ENCODE data around the gene FBXL7.

DNA sequence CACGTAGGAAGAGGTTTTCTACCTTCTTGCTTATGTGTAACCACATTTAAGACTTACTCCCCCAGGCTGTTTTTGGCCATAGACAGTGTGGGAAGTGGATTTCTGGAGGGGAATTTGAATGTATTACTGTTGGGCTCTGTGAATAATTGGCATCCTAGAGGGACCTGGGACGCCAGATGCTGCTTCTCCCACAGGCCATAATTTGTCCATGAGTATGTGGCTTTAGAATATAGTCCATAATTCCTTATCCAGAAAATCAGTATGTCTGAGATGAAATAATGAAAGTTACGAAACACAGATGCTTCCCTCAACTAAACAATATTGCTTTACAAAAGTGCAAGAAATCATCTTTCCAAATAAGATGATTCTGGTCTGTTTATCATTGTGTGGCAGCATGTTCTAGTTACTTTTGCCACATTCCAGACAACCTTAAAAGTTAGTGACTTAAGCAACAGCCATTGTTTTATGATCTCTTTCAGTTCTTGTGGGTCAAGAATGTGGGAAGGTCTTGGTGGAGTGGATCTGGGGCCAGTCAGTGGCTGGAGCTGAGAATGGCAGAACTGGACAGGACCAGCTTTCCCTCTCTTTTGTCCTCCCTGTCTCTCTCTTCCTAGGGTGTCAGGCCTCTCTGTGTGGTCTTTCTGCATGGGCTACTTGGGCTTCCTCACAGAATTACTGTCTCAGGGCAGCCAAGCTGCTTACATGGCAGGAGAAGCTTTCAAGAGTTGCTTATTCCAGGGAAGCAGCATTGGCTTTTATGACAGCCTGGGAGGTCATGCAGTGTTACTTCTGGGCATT lies 79.4 kb downstream of the FBXL7 start:
- TF ChIP-seq, protein P1, sequence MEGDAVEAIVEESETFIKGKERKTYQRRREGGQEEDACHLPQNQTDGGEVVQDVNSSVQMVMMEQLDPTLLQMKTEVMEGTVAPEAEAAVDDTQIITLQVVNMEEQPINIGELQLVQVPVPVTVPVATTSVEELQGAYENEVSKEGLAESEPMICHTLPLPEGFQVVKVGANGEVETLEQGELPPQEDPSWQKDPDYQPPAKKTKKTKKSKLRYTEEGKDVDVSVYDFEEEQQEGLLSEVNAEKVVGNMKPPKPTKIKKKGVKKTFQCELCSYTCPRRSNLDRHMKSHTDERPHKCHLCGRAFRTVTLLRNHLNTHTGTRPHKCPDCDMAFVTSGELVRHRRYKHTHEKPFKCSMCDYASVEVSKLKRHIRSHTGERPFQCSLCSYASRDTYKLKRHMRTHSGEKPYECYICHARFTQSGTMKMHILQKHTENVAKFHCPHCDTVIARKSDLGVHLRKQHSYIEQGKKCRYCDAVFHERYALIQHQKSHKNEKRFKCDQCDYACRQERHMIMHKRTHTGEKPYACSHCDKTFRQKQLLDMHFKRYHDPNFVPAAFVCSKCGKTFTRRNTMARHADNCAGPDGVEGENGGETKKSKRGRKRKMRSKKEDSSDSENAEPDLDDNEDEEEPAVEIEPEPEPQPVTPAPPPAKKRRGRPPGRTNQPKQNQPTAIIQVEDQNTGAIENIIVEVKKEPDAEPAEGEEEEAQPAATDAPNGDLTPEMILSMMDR (IDR thresholded peaks at IDR 0.05 in 2 of 3, conservative IDR thresholded peaks at IDR 0.05 in 1 of 3; ENCODE audit: insufficient read depth in 2 of 3, low read depth in 1 of 3, low read length in 3 of 3) = no peak
- no peak for TF ChIP-seq ZBTB1 (CRISPR knock-in tag; IDR thresholded peaks at IDR 0.05; ENCODE audit: borderline replicate concordance, low read depth)
- no peak for TF ChIP-seq BHLHE40 (IDR thresholded peaks at IDR 0.05; ENCODE audit: low read length)
- TF ChIP-seq, protein P2, sequence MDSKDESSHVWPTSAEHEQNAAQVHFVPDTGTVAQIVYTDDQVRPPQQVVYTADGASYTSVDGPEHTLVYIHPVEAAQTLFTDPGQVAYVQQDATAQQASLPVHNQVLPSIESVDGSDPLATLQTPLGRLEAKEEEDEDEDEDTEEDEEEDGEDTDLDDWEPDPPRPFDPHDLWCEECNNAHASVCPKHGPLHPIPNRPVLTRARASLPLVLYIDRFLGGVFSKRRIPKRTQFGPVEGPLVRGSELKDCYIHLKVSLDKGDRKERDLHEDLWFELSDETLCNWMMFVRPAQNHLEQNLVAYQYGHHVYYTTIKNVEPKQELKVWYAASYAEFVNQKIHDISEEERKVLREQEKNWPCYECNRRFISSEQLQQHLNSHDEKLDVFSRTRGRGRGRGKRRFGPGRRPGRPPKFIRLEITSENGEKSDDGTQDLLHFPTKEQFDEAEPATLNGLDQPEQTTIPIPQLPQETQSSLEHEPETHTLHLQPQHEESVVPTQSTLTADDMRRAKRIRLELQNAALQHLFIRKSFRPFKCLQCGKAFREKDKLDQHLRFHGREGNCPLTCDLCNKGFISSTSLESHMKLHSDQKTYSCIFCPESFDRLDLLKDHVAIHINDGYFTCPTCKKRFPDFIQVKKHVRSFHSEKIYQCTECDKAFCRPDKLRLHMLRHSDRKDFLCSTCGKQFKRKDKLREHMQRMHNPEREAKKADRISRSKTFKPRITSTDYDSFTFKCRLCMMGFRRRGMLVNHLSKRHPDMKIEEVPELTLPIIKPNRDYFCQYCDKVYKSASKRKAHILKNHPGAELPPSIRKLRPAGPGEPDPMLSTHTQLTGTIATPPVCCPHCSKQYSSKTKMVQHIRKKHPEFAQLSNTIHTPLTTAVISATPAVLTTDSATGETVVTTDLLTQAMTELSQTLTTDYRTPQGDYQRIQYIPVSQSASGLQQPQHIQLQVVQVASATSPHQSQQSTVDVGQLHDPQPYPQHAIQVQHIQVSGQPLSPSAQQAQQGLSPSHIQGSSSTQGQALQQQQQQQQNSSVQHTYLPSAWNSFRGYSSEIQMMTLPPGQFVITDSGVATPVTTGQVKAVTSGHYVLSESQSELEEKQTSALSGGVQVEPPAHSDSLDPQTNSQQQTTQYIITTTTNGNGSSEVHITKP (IDR thresholded peaks at IDR 0.05; ENCODE audit: partially characterized antibody) = no peak
- TF ChIP-seq SMARCA5 (IDR thresholded peaks at IDR 0.05) = no peak
- TF ChIP-seq, protein P3, sequence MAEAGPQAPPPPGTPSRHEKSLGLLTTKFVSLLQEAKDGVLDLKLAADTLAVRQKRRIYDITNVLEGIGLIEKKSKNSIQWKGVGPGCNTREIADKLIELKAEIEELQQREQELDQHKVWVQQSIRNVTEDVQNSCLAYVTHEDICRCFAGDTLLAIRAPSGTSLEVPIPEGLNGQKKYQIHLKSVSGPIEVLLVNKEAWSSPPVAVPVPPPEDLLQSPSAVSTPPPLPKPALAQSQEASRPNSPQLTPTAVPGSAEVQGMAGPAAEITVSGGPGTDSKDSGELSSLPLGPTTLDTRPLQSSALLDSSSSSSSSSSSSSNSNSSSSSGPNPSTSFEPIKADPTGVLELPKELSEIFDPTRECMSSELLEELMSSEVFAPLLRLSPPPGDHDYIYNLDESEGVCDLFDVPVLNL (CRISPR knock-in tag; IDR thresholded peaks at IDR 0.05; ENCODE audit: low read depth) = no peak
- no peak for TF ChIP-seq TCF7L2 (IDR thresholded peaks at IDR 0.05; ENCODE audit: low read depth, low read length)
- no peak for TF ChIP-seq TARDBP (IDR thresholded peaks at IDR 0.05)
- TF ChIP-seq PRMT5 (CRISPR knock-in tag; IDR thresholded peaks at IDR 0.05) = no peak
- TF ChIP-seq PHF21A (IDR thresholded peaks at IDR 0.05; ENCODE audit: borderline replicate concordance, low read depth) = no peak
- TF ChIP-seq, protein P4, sequence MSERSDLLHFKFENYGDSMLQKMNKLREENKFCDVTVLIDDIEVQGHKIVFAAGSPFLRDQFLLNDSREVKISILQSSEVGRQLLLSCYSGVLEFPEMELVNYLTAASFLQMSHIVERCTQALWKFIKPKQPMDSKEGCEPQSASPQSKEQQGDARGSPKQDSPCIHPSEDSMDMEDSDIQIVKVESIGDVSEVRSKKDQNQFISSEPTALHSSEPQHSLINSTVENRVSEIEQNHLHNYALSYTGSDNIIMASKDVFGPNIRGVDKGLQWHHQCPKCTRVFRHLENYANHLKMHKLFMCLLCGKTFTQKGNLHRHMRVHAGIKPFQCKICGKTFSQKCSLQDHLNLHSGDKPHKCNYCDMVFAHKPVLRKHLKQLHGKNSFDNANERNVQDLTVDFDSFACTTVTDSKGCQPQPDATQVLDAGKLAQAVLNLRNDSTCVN (CRISPR knock-in tag; IDR thresholded peaks at IDR 0.05) = no peak
- TF ChIP-seq ZKSCAN1 (IDR thresholded peaks at IDR 0.05; ENCODE audit: low read depth, low read length) = no peak
- TF ChIP-seq, protein P5, sequence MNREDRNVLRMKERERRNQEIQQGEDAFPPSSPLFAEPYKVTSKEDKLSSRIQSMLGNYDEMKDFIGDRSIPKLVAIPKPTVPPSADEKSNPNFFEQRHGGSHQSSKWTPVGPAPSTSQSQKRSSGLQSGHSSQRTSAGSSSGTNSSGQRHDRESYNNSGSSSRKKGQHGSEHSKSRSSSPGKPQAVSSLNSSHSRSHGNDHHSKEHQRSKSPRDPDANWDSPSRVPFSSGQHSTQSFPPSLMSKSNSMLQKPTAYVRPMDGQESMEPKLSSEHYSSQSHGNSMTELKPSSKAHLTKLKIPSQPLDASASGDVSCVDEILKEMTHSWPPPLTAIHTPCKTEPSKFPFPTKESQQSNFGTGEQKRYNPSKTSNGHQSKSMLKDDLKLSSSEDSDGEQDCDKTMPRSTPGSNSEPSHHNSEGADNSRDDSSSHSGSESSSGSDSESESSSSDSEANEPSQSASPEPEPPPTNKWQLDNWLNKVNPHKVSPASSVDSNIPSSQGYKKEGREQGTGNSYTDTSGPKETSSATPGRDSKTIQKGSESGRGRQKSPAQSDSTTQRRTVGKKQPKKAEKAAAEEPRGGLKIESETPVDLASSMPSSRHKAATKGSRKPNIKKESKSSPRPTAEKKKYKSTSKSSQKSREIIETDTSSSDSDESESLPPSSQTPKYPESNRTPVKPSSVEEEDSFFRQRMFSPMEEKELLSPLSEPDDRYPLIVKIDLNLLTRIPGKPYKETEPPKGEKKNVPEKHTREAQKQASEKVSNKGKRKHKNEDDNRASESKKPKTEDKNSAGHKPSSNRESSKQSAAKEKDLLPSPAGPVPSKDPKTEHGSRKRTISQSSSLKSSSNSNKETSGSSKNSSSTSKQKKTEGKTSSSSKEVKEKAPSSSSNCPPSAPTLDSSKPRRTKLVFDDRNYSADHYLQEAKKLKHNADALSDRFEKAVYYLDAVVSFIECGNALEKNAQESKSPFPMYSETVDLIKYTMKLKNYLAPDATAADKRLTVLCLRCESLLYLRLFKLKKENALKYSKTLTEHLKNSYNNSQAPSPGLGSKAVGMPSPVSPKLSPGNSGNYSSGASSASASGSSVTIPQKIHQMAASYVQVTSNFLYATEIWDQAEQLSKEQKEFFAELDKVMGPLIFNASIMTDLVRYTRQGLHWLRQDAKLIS (CRISPR knock-in tag; IDR thresholded peaks at IDR 0.05) = no peak

All from K562 (cell line).